NCI-H2196 treated with DMSO at 0.1 percent for 48 hours (cell line): ENCODE data around the gene MAPK8IP3.
"Not testable (repeated sequence)": the region's sequence is repeated elsewhere in the genome, so short reads cannot be mapped to it uniquely, and the experiment has no call there.

Experiments used
- DNase-seq: peaks from one replicate; lab custom pipeline; 2025; ENCODE audit not compliant: unreplicated experiment; lab: John Stamatoyannopoulos, UW

Gene MAPK8IP3

DNA sequence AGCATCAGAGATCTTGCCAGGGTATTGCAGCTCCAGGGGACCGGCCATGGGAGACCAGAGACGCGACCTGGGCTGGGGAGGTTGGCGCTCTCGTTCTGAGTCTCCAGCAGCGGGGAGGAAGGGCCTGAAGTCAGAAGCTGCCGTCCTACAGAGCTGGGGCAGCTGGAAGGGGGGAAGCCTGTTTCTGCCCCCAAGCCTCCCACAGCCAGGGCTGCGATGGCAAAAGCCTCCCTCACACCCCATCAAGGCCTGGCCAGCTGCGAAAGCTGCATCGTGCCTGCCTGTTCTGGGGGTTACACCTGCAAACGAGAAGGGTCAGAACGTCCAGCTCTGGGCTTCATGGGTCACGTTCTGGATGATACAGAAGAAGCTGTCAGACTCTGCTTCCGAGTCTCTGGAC lies 26.1 kb downstream of the MAPK8IP3 start:
- no peak for DNase-seq

- not testable (repeated sequence) for DNase-seq
Observed at GRCh38 chr16:1732551-1732987, 26.6 kb downstream of the MAPK8IP3 start.

- DNase-seq: no peak
Observed at GRCh38 chr16:1734123-1734522, 28.1 kb downstream of the MAPK8IP3 start.

DNA sequence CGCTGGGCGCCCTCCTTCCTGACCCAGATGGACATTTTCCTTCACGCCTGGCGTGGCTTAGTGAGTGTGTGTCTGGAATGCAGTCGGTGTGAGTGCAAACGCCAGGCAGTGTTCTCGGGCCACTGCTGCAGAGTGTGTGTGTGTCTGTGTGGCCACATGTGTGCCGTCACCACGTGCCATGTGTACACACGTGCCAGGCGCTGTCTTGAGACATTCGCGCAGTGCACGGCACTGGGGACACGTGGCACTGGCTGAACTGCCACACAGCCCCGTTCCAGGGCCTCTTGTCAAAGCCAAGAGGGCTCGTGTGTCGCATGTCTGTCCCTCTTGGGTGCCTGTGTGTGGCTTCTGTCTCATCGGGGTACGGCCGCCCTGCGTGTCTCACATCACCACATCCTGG lies 28.8 kb downstream of the MAPK8IP3 start:
- no peak for DNase-seq

DNA sequence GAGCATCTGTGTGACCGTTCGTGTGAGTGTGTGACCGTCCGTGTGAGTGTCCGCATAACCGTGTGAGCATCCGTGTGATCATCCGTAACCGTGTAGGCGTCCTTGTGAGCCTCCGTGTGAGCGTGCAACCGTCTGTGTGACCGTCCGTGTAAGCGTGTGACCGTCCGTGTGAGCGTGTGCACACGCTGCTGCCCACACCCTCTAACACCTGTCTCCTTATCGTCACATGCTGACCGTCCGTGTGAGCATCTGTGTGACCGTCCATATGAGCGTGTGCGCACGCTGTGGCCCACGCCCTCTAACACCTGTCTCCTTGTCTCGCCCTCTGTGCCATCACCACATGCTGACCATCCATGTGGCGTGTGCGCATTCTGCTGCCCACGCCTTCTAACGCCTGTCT lies 34.2 kb downstream of the MAPK8IP3 start:
- no peak for DNase-seq

- DNase-seq: no peak
Observed at GRCh38 chr16:1740781-1741490, 34.9 kb downstream of the MAPK8IP3 start.

DNA sequence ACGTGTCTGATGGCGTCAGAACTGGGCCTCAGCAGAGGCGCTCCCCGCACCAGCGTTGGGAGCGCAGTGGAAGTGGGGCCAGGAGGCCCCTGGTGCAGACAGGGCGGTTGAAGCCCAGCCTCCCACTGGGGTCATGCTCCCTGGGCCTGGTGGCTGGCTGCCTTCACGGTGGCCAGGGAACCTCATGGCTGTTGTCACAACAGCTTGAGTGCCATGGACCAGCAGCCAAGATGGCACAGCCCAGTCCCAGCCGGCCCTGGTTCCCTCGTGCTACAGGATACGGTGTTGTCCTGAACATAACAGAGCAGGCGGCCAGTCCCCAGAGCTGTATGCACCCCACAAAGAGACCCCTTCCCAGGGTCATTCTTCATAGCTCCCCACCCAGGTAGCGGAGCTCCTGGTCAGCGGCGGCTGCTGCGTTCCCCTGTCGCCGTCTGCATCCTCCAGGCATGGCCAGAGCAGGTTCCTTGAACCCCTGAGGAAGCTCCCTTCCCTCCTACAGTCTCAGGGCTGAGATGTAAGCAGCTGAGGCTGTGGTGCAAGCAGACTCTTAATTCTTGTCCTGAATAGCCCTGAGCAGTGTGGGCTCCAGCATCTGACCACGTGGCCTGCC lies 35.7 kb downstream of the MAPK8IP3 start:
- no peak for DNase-seq

DNA sequence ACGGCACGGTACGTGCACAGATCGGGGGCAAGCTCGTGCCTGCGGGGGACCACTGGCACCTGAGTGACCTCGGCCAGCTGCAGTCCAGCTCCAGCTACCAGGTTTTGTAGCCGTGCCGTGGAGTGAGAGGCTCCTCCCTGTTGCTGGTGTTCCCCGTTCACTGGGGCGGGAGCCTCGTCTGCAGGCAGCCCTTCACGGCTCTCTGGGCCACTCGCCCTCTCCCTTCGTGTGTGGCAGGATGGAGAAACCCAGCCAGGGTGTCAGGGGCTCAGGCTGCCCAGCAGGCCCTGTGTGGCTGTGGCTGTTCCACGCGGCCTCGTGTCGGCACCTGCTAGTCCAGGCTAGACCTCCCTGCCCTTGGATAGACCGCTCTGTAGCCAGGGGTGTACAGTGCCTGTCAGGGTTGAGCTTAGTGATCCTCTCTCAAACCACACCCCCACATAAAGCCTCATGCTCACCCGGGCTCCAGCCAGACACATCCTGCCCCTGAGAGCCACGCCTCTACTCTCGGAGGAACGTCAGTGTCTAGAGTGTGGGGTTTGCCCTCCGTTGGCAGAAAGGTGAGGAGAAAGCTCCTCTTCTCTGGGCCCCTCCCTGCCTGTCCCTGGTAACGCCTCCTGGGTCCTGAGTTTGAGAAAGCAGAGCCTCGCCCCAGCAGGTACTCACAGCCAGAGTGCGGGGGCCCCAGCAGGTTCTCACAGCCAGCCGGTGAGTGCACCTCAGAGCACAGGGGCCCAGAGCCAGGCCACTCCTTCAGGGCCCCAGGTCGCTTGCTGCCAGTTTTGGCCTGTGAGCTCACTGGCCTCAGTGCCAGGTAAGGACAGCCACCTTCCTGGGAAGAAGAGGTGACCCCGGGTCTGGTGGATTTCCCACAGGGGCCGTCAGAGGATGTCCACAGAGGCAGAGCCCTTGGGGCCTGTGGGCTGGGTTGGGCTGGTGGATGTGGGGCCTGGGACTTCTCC lies 37.7 kb downstream of the MAPK8IP3 start:
- DNase-seq: no peak

GRCh38 chr16:1744338-1744840 lies 38.4 kb downstream of the MAPK8IP3 start:
- no peak for DNase-seq

DNA sequence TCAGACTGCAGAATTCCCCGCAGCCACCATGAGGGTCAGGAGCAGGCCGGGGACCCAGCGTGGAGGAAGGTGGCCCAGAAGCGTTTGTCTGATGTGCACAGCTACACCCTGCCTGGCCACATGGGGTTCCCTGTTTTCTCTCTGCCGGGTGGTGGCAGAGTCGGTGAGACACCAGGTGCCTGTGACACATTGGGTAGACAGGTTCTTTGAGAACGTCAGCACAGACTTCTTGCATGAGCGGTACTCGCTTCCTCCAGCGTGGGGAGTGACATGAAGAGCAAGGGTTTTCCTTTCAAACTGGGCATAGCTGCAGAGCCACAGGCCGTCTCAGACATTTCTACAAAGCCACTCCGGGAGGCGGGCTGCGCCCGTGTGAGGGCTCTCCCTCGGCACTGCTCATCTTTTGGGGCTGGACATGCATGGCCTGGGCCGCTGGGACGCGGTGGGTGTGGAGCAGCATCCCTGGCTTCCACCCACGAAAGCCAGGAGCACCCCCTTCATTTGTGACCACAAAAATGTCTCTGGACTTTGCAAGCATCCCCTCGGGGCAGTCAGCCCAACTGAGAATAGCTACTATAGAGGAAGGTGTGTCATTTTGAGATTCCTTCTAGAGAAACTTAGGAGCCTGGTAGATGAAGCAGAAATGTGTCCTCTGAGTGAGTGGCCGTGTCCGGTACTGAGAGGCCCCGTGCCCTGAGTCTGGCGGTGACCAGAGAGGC lies 39.3 kb downstream of the MAPK8IP3 start:
- DNase-seq: no peak

DNA sequence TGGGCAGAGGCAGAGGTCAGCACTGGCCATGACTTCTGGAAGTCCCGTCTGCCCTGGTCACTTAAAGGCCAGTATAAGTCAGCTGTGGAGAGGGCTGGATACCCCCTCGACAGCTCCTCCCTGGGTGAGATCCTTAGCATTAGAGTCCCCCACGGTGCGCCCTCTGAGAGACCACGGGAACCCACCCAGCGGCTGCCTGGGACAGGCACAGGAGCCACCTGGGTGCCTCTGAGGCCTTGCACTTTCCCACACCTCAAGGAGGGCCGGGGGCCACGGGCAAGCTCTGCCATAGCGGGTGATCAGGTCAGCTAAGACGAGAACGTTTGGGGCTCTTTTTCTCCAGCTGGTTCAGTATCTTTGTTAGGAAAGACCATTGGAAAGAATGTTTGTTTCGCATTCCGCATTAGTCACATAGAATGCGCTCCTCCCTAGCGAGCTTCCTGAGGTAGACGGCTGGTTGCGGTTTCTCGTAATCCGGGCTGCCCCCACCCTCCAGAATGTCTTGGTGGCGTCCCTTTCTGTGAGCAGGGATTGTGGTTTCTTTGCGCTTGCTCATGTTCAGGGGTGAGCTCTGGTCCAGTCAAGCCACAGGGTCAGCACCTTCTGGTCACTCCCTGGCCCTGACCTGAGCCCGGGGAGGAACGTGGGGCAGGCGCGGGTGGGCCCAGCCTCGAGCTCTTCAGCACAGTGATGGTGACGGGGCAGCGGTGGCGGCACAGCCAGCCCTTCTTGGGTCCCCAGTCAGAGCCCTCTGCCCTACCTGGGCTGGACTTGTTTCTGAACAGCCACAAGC lies 40.1 kb downstream of the MAPK8IP3 start:
- DNase-seq: no peak

DNA sequence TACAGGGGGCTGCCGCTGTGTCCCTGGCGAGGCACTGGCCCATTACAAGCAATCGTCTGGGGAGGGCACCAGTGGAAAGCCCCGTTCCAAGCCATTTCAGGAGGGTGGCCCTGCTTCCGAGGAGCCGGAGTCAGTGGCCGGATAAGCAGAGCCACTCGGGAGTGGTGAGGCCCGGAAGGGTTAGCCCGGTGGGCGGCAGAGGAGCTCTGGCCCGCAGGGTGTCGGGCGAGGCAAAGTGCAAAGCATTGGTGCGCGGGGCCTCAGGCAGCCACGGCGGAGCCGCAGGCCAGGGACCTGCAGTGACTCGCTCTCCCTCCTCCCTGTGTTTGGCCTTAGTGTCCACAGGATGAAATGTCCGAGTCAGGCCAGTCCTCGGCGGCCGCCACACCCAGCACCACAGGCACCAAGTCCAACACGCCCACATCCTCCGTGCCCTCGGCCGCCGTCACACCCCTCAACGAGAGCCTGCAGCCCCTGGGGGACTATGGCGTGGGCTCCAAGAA lies 40.7 kb downstream of the MAPK8IP3 start:
- no peak for DNase-seq

DNA sequence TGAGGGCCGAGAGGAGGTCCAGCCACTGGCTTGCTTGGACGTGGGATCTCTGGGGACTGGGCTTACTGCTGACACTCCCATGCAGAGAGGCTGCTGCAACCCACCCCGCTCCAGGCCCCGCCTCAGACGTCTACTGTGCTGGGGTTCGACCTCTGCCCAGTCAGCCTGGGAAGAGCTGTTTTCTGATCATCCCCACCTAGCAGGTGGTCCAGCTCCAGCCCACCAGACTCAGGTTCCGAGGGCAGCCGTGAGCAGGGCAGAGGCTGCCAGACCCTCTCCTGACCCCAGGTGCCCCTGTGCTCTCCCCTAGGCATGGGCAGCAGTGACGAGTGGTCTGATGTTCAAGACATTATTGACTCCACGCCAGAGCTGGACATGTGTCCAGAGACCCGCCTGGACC lies 41.9 kb downstream of the MAPK8IP3 start:
- DNase-seq: no peak

- DNase-seq: no peak
Observed at GRCh38 chr16:1749152-1750117, 43.4 kb downstream of the MAPK8IP3 start.

GRCh38 chr16:1751946-1752345 lies 46.0 kb downstream of the MAPK8IP3 start:
- DNase-seq: no peak

- DNase-seq: no peak
Observed at GRCh38 chr16:1752853-1753252, 46.9 kb downstream of the MAPK8IP3 start.

- DNase-seq: no peak
Observed at GRCh38 chr16:1754204-1754603, 48.2 kb downstream of the MAPK8IP3 start.

DNA sequence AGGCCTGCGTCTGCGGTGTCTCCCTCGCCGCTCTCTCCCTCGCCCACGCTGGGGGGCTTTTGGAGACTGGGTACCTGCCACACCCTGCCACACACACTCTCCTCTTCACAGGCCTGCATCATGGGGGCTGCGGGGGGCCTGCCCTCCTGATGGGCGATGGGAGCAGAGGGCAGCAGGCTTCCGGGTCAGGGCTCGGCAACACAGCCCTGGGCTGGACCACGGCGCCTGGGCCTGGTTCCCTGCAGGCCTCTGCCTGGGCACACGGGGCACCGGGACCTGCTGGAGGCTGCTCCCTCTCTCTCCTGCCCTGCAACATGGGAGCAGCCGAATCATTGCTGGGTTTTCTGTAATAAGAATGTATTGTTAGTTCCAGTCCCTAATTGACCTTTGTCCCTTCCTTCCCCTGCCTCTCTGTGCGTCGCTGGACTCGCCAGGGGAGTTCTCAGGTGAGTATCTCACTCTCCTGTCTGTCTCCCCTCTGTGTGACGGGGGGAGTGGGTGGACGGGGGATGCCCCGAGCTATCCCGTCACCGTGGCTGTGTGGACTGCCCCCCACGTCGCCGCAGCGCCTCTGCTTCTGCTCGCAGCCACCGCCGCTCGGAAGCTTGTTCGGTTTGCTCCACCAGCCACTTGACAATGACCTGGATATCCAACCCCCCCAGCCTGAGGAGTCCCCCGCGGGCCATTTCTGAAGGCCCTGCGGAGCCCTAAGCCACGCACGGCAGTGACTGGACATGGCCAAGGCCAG lies 51.9 kb downstream of the MAPK8IP3 start:
- no peak for DNase-seq
